Prostate gland (tissue), 2 donors: ENCODE results near the gene THSD4. TPM values are rescaled to one million over a fixed set of nuclear protein-coding genes. Genes with fewer than 3 reads are reported as not detected.

Experiments
- DNase-seq: peaks from one replicate; pipeline ENCODE4 v3.0.0-alpha.2; 2019; ENCODE audit warnings: low spot score
- H3K27ac ChIP-seq, 2 donors: fragments of 200-600 bp; sonication (generic); 2 replicates each; pipeline ENCODE4 v1.5.1; 2017 to 2019
- H3K27me3 ChIP-seq: fragments of 200-600 bp; sonication (generic); replicated peaks from 2 replicates; pipeline ENCODE4 v1.5.1; 2019; ENCODE audit not compliant: insufficient read depth
- H3K36me3 ChIP-seq, 2 donors: fragments of 200-600 bp; sonication (generic); 1 replicate in 1 of 2; 2 replicates in 1 of 2; pipeline versions ENCODE4 v1.5.1 to v1.8.1; 2017 to 2019
- H3K4me1 ChIP-seq: fragments of 200-600 bp; sonication (generic); replicated peaks from 2 replicates; pipeline ENCODE4 v1.5.1; 2019
- H3K4me3 ChIP-seq, 2 donors: fragments of 200-600 bp; sonication (generic); 2 replicates each; pipeline ENCODE4 v1.5.1; 2017 to 2019
- H3K9me3 ChIP-seq: fragments of 200-600 bp; sonication (generic); 2 replicates; pipeline ENCODE4 v1.5.1; 2017
- POLR2A ChIP-seq: fragments of 450-650 bp; IDR thresholded peaks from one replicate; pipeline ENCODE4 v1.6.1; 2016; ENCODE audit warnings: antibody characterized with exemption, mild to moderate bottlenecking
- POLR2AphosphoS5 ChIP-seq: sonication (generic); formaldehyde crosslinking; IDR thresholded peaks from one replicate; pipeline ENCODE4 v1.6.1; 2017; ENCODE audit warnings: antibody characterized with exemption
- WGBS: methylation state at CpG from one replicate; pipeline ENCODE4 v1.1.5; 2018; 5-methylcytosine and 5-hydroxymethylcytosine counted together
- intact Hi-C: fragments of 100-400 bp; cut with DNase I; formaldehyde crosslinking; loops from one replicate; pipeline ENCODE4 v1.14.2; 2022
- total RNA-seq, 2 donors: library from RNA; depleted of rRNA; stranded (reverse); fragments of >200 nt; gene quantifications; one replicate each; pipeline ENCODE4 v1.1.0, GENCODE V29; 2016
- TF ChIP-seq, protein P1 (sequence below), 4 experiments: fragments of 200-600 bp in 2 of 4; fragments of 450-650 bp in 2 of 4; sonication (generic) in 2 of 4; IDR thresholded peaks; 1 replicate in 3 of 4; 2 replicates in 1 of 4; pipeline ENCODE4 v1.5.1; 2016 to 2019; ENCODE audit warnings: antibody characterized with exemption in 4 of 4, mild to moderate bottlenecking in 2 of 4, moderate library complexity in 2 of 4

THSD4 gene
- total RNA-seq, 2 donors from 2014 or later: 84.1 to 223 TPM

DNA sequence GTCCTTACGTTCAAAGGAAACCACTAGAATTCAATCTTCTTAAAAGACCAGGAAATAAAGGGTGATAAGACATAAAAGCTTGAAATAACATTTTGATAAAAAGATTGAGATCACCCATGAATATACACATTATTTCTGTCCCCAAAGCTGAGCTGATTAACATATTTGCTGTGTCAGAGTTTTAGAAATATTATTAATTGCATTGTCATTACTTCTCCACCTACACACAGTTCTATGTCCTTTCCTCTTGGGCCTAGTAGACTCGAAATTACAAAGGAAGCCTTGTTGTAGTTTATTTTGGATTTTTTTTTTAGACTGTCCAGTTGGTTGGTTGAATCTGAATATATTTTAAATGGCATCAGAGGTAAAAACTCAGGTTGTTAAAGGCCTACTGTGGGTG, 614.0 kb downstream of the THSD4 start:
- 46% methylated on average over 2 of the region's 2 CpGs for WGBS
- Histone ChIP-seq H3K36me3 (no peaks in the 10 kb centered on the region), H3K4me1 (no peaks in the 10 kb centered on the region), H3K4me3 (no peak overlapping the region), H3K9me3 (no peaks in the 10 kb centered on the region), H3K27me3 (no peaks in the 10 kb centered on the region), H3K27ac (peak overlapping the region in 1 of 2 donors; percentile 2)
- no peak for TF ChIP-seq POLR2AphosphoS5
- DNase-seq: no peak
- intact Hi-C loops: loop anchor here (2.0 kb wide), 1 partner anchor 283 kb away; no protein-coding TSS in a partner anchor

DNA sequence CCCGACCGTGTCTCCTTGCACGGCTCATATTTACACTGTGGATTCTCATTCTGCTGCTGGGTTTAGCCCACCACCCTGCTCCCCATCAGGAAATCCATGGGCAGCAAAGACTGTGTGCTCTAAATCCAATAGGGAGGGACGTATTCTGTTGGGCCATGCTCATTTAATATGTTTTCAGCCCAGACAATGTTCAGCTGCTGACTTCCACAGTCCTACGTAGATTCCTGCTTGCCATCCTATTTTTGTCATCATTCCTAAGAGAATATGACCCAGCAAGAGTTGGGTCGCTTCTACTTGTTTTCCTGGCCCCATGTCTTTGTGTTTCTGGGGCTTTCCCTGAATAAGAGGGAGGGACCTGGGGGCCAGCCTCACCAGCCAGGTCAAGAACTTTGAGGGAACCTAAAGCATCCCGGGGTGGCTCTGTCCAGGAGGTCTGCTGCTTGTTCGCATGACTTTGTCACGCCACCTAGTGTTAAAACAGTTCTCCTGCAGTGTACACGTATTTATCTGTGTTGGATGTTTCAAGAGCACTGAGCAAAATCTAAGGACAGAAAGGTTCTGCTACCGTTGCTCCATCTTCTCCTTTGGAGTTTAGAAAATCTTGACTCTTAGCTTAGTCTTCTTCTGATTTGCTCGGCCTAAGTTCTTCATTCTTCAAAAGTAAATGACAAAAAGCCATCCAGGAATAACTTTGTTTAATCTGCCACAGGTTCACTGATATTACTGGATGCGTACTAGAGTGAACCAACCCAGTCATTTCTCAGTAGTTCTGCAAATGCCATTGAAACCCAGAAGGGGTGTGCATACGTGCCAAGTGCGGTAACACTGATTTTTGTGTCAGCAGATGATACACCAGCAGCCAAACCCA, 615.2 kb downstream of the THSD4 start:
- intact Hi-C loops: no loop called here
- no peak overlapping the region for H3K4me3 ChIP-seq
- H3K27ac ChIP-seq: no peak overlapping the region
- no peaks in the 10 kb centered on the region for H3K36me3 ChIP-seq
- no peaks in the 10 kb centered on the region for H3K4me1 ChIP-seq
- peak; percentile 47 for DNase-seq
- WGBS: 48% methylated on average over 15 of the region's 15 CpGs
- H3K9me3 ChIP-seq: no peaks in the 10 kb centered on the region
- TF ChIP-seq POLR2AphosphoS5 (no peak), POLR2A (no peak)
- TF ChIP-seq, protein P1, sequence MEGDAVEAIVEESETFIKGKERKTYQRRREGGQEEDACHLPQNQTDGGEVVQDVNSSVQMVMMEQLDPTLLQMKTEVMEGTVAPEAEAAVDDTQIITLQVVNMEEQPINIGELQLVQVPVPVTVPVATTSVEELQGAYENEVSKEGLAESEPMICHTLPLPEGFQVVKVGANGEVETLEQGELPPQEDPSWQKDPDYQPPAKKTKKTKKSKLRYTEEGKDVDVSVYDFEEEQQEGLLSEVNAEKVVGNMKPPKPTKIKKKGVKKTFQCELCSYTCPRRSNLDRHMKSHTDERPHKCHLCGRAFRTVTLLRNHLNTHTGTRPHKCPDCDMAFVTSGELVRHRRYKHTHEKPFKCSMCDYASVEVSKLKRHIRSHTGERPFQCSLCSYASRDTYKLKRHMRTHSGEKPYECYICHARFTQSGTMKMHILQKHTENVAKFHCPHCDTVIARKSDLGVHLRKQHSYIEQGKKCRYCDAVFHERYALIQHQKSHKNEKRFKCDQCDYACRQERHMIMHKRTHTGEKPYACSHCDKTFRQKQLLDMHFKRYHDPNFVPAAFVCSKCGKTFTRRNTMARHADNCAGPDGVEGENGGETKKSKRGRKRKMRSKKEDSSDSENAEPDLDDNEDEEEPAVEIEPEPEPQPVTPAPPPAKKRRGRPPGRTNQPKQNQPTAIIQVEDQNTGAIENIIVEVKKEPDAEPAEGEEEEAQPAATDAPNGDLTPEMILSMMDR (IDR thresholded peaks at IDR 0.05): peak; percentile 25 to 81 (median 73)
- H3K27me3 ChIP-seq: no peaks in the 10 kb centered on the region

DNA sequence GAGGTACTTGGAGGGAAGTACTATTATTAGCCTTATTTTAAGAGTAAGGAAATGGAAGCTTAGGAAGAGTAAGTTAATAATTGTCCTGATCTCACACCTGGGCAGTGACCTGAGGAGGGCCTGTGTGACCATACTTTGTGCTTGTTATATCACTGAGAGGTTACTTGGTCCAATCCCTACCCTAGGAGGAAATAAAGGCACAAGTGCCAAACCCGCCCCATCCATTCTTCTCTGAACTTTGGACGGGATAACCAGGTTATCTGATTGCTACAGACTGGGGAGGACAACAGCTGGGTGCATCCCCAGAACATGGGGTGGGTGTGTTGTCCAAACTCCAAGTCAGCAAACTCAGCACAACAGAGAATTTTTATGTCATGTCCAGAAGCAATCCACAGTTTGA, 617.4 kb downstream of the THSD4 start:
- H3K9me3 ChIP-seq: no peaks in the 10 kb centered on the region
- no peak overlapping the region for H3K4me3 ChIP-seq
- DNase-seq: no peak
- WGBS: 77% methylated on average over 2 of the region's 2 CpGs
- no peaks in the 10 kb centered on the region for H3K4me1 ChIP-seq
- no peaks in the 10 kb centered on the region for H3K27me3 ChIP-seq
- TF ChIP-seq, protein P1 (IDR thresholded peaks at IDR 0.05): no peak
- TF ChIP-seq POLR2AphosphoS5 (no peak), POLR2A (no peak)
- H3K36me3 ChIP-seq: no peaks in the 10 kb centered on the region
- H3K27ac ChIP-seq: no peak overlapping the region
- intact Hi-C loops: no loop called here

DNA sequence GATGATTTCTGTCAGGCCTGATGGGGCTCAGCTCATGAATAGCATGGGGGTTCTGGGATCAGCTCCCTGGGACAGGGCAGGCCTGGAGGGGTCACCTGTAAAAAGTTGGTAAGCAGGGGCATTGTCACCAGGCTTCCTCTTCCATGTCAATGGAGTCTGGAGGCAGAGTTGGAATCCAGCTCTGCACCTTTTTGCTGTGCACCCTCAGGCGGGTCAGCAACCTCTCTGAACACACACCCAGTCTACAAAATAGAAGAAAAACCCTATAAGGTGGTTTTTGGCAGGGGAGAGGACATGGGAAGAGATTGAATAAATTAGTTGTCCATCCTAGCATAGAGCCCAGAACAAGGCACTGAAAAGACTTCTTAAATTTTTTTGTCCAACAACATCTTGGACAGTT, 617.9 kb downstream of the THSD4 start:
- no peaks in the 10 kb centered on the region for H3K4me1 ChIP-seq
- 88% methylated on average over 1 of the region's 1 CpG for WGBS
- no peak for DNase-seq
- TF ChIP-seq POLR2A (no peak), POLR2AphosphoS5 (no peak)
- TF ChIP-seq, protein P1 (IDR thresholded peaks at IDR 0.05): no peak
- H3K4me3 ChIP-seq: no peak overlapping the region
- intact Hi-C loops: no loop called here
- H3K27ac ChIP-seq: no peak overlapping the region
- no peaks in the 10 kb centered on the region for H3K9me3 ChIP-seq
- H3K36me3 ChIP-seq: no peaks in the 10 kb centered on the region
- H3K27me3 ChIP-seq: no peaks in the 10 kb centered on the region

DNA sequence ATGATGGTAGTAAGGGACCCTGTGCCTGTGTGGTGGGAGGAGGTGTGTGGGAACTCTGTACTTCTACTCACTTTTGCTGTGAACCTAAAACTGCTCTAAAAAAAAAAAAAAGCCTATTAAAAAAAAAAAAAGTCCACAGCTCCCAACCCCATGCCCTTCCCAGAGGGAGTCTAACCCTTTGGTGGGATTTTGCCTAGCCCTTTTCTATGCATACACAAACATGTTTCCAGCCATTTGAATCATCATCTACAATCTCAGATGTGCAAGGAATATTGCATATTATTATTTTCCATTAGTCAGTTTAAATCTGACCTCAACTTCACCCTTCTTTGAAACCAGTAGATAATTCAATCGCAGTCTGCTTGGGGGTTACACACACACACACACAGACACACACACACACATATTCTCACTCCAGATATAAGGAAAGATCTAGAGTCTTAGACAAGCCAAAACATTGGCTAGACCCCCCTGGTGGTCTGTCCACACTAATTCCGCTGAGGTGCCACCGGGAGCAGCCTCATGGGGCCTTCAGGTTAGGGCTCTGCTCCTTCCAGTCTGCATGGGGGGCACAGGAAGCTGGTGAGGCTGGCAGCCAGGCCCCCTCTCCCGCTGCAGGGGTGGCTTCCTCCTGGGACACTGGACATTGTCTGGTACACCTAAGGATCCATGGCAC, 619.6 kb downstream of the THSD4 start:
- WGBS: 81% methylated on average over 4 of the region's 4 CpGs
- Histone ChIP-seq H3K9me3 (no peaks in the 10 kb centered on the region), H3K4me1 (no peaks in the 10 kb centered on the region), H3K36me3 (no peaks in the 10 kb centered on the region), H3K4me3 (no peak overlapping the region), H3K27me3 (no peaks in the 10 kb centered on the region), H3K27ac (no peak overlapping the region)
- TF ChIP-seq, protein P1 (IDR thresholded peaks at IDR 0.05): no peak
- TF ChIP-seq POLR2A (no peak), POLR2AphosphoS5 (no peak)
- no peak for DNase-seq
- intact Hi-C loops: no loop called here
